ENCODE data around the gene DHH.
A peak's percentile ranks its signal among the peaks of the same experiment; 100 is the strongest.
"Not testable (repeated sequence)": the region's sequence is repeated elsewhere in the genome, so short reads cannot be mapped to it uniquely, and the experiment has no call there.

Gene DHH

GRCh38 chr12:49129332-49130150, 34.9 kb upstream of the DHH start:
- Mint-ChIP-seq H3K9me3 (no peaks in the 10 kb centered on the region), H3K4me1 (peaks cover 45% of the 10 kb centered on the region), H3K4me3 (peak overlapping the region; percentile 98), H3K36me3 (ENCODE audit: insufficient read depth) (peaks cover 47% of the 10 kb centered on the region), H3K27me3 (no peaks in the 10 kb centered on the region), H3K27ac (ENCODE audit: low read depth) (peak overlapping the region; percentile 96)
- ATAC-seq (replicated peaks; ENCODE audit: extremely low read depth, poor library complexity, severe bottlenecking) (no peak), DNase-seq (ENCODE audit: low spot score in 2 of 2) (no peak)

GRCh38 chr12:49127971-49128370, 33.4 kb upstream of the DHH start:
- not testable (repeated sequence) for H3K27ac Mint-ChIP-seq (ENCODE audit: low read depth); DNase-seq (ENCODE audit: low spot score in 2 of 2); ATAC-seq (replicated peaks; ENCODE audit: extremely low read depth, poor library complexity, severe bottlenecking)

GRCh38 chr12:49126852-49127763, 32.5 kb upstream of the DHH start:
- H3K9me3 Mint-ChIP-seq = no peaks in the 10 kb centered on the region
- H3K4me1 Mint-ChIP-seq = peaks cover 42% of the 10 kb centered on the region
- no peak overlapping the region for H3K27ac Mint-ChIP-seq (ENCODE audit: low read depth)
- H3K4me3 Mint-ChIP-seq = no peak overlapping the region
- ATAC-seq (replicated peaks; ENCODE audit: extremely low read depth, poor library complexity, severe bottlenecking) = no peak
- DNase-seq (ENCODE audit: low spot score in 2 of 2) = no peak
- peaks cover 49% of the 10 kb centered on the region for H3K36me3 Mint-ChIP-seq (ENCODE audit: insufficient read depth)
- H3K27me3 Mint-ChIP-seq = no peaks in the 10 kb centered on the region

More at GRCh38 chr12:49127971-49128370, 33.4 kb upstream of the DHH start:
- not testable (repeated sequence) for H3K27me3 Mint-ChIP-seq, H3K9me3 Mint-ChIP-seq, H3K4me3 Mint-ChIP-seq
- H3K4me1 Mint-ChIP-seq = peaks cover 45% of the 10 kb centered on the region
- peaks cover 49% of the 10 kb centered on the region for H3K36me3 Mint-ChIP-seq (ENCODE audit: insufficient read depth)

- no peak for ATAC-seq (replicated peaks; ENCODE audit: extremely low read depth, poor library complexity, severe bottlenecking)
- H3K36me3 Mint-ChIP-seq (ENCODE audit: insufficient read depth) = peaks cover 4% of the 10 kb centered on the region
- no peak for DNase-seq (ENCODE audit: low spot score in 2 of 2)
Measured at GRCh38 chr12:49121047-49121696, 26.6 kb upstream of the DHH start.

GRCh38 chr12:49111206-49111605, 16.6 kb upstream of the DHH start:
- Mint-ChIP-seq H3K9me3 (no peaks in the 10 kb centered on the region), H3K27ac (ENCODE audit: low read depth) (peak overlapping the region; percentile 99), H3K27me3 (no peaks in the 10 kb centered on the region), H3K4me3 (peak overlapping the region; percentile 99), H3K4me1 (peaks cover 33% of the 10 kb centered on the region), H3K36me3 (ENCODE audit: insufficient read depth) (peaks cover 8% of the 10 kb centered on the region)
- ATAC-seq (replicated peaks; ENCODE audit: extremely low read depth, poor library complexity, severe bottlenecking) (no peak), DNase-seq (ENCODE audit: low spot score in 2 of 2) (no peak)

More at GRCh38 chr12:49121047-49121696, 26.6 kb upstream of the DHH start:
- Mint-ChIP-seq H3K9me3 (no peaks in the 10 kb centered on the region), H3K4me1 (no peaks in the 10 kb centered on the region), H3K4me3 (no peak overlapping the region), H3K27ac (ENCODE audit: low read depth) (peak overlapping the region; percentile 55), H3K27me3 (no peaks in the 10 kb centered on the region)

- peak within 1 kb of the TSS; percentile 99 for H3K27ac Mint-ChIP-seq (ENCODE audit: low read depth)
- H3K4me3 Mint-ChIP-seq = peak within 1 kb of the TSS; percentile 99
- peaks cover 10% of the 10 kb centered on the region for H3K36me3 Mint-ChIP-seq (ENCODE audit: insufficient read depth)
- no peaks in the 10 kb centered on the region for H3K9me3 Mint-ChIP-seq
- peak; percentile 96 for ATAC-seq (replicated peaks; ENCODE audit: extremely low read depth, poor library complexity, severe bottlenecking)
- peaks cover 39% of the 10 kb centered on the region for H3K4me1 Mint-ChIP-seq
- H3K27me3 Mint-ChIP-seq = no peaks in the 10 kb centered on the region
- peak; percentile 91 to 98 for DNase-seq (ENCODE audit: low spot score in 2 of 2)
Measured at GRCh38 chr12:49110464-49111155, 16.0 kb upstream of the DHH start, which contains the start of gene LMBR1L. Gene LMBR1L, minus strand, starts transcription at chr12:49110847. Its CDS starts 292 bp downstream, at chr12:49110555.

GRCh38 chr12:49109641-49110463, 15.3 kb upstream of the DHH start:
- peak overlapping the region; percentile 99 for H3K4me3 Mint-ChIP-seq
- peaks cover 43% of the 10 kb centered on the region for H3K4me1 Mint-ChIP-seq
- ATAC-seq (replicated peaks; ENCODE audit: extremely low read depth, poor library complexity, severe bottlenecking) (no peak), DNase-seq (ENCODE audit: low spot score in 2 of 2) (no peak)
- H3K9me3 Mint-ChIP-seq = no peaks in the 10 kb centered on the region
- no peaks in the 10 kb centered on the region for H3K27me3 Mint-ChIP-seq
- peaks cover 15% of the 10 kb centered on the region for H3K36me3 Mint-ChIP-seq (ENCODE audit: insufficient read depth)
- H3K27ac Mint-ChIP-seq (ENCODE audit: low read depth) = peak overlapping the region; percentile 99

GRCh38 chr12:49108958-49109404, 14.4 kb upstream of the DHH start:
- peak overlapping the region; percentile 99 for H3K27ac Mint-ChIP-seq (ENCODE audit: low read depth)
- H3K4me3 Mint-ChIP-seq = peak overlapping the region; percentile 99
- peaks cover 18% of the 10 kb centered on the region for H3K36me3 Mint-ChIP-seq (ENCODE audit: insufficient read depth)
- DNase-seq (ENCODE audit: low spot score in 2 of 2) = no peak
- H3K4me1 Mint-ChIP-seq = peaks cover 50% of the 10 kb centered on the region
- no peaks in the 10 kb centered on the region for H3K9me3 Mint-ChIP-seq
- H3K27me3 Mint-ChIP-seq = no peaks in the 10 kb centered on the region
- no peak for ATAC-seq (replicated peaks; ENCODE audit: extremely low read depth, poor library complexity, severe bottlenecking)

GRCh38 chr12:49105504-49106084, 11.0 kb upstream of the DHH start:
- Mint-ChIP-seq H3K4me1 (peaks cover 47% of the 10 kb centered on the region), H3K36me3 (ENCODE audit: insufficient read depth) (peaks cover 28% of the 10 kb centered on the region)
- DNase-seq (ENCODE audit: low spot score in 2 of 2) = no peak

GRCh38 chr12:49104822-49105221, 10.2 kb upstream of the DHH start:
- DNase-seq (ENCODE audit: low spot score in 2 of 2) (no peak), ATAC-seq (replicated peaks; ENCODE audit: extremely low read depth, poor library complexity, severe bottlenecking) (no peak)
- no peak overlapping the region for H3K4me3 Mint-ChIP-seq
- H3K27ac Mint-ChIP-seq (ENCODE audit: low read depth) = no peak overlapping the region
- H3K36me3 Mint-ChIP-seq (ENCODE audit: insufficient read depth) = peaks cover 32% of the 10 kb centered on the region
- H3K27me3 Mint-ChIP-seq = no peaks in the 10 kb centered on the region
- H3K9me3 Mint-ChIP-seq = no peaks in the 10 kb centered on the region
- peaks cover 42% of the 10 kb centered on the region for H3K4me1 Mint-ChIP-seq

More at GRCh38 chr12:49105504-49106084, 11.0 kb upstream of the DHH start:
- Mint-ChIP-seq H3K27me3 (no peaks in the 10 kb centered on the region), H3K27ac (ENCODE audit: low read depth) (no peak overlapping the region), H3K9me3 (no peaks in the 10 kb centered on the region), H3K4me3 (no peak overlapping the region)
- ATAC-seq (replicated peaks; ENCODE audit: extremely low read depth, poor library complexity, severe bottlenecking) = no peak

- Mint-ChIP-seq H3K4me3 (no peak overlapping the region), H3K9me3 (no peaks in the 10 kb centered on the region), H3K4me1 (peaks cover 15% of the 10 kb centered on the region), H3K36me3 (ENCODE audit: insufficient read depth) (peaks cover 49% of the 10 kb centered on the region), H3K27ac (ENCODE audit: low read depth) (no peak overlapping the region), H3K27me3 (peaks cover 5% of the 10 kb centered on the region)
- ATAC-seq (replicated peaks; ENCODE audit: extremely low read depth, poor library complexity, severe bottlenecking) (no peak), DNase-seq (ENCODE audit: low spot score in 2 of 2) (no peak)
Measured at GRCh38 chr12:49100380-49100779, 5.8 kb upstream of the DHH start.
